Neural progenitor cell (in vitro differentiated cells): ENCODE data around the gene AGMO. TPM values are rescaled to one million over a fixed set of nuclear protein-coding genes. Genes with fewer than 3 reads are reported as not detected.

ENCODE experiments used
- DNase-seq: peaks from one replicate; pipeline ENCODE4 v3.0.0-alpha.2; 2016; ENCODE audit warnings: low spot score
- H2AFZ ChIP-seq: fragments of 200-600 bp; sonication (generic); replicated peaks from 2 replicates; pipeline ENCODE4 v1.6.1; 2016; ENCODE audit warnings: antibody characterized with exemption
- H3F3A ChIP-seq: fragments of 200-600 bp; sonication (generic); 2 replicates; pipeline ENCODE4 v1.6.1; 2016; ENCODE audit warnings: antibody characterized with exemption, low read depth
- H3K27ac ChIP-seq: fragments of 200-600 bp; sonication (generic); 2 replicates; pipeline ENCODE4 v1.5.1; 2016; ENCODE audit warnings: mild to moderate bottlenecking
- H3K27me3 ChIP-seq: fragments of 200-600 bp; sonication (generic); 2 replicates; pipeline ENCODE4 v1.6.1; 2016; ENCODE audit warnings: mild to moderate bottlenecking, moderate library complexity
- H3K36me3 ChIP-seq: fragments of 200-600 bp; sonication (generic); 2 replicates; pipeline ENCODE4 v1.5.1; 2016
- H3K4me1 ChIP-seq: fragments of 200-600 bp; sonication (generic); 2 replicates; pipeline ENCODE4 v1.6.1; 2016; ENCODE audit warnings: mixed run types
- H3K4me2 ChIP-seq: fragments of 200-600 bp; sonication (generic); 2 replicates; pipeline ENCODE4 v1.6.1; 2016
- H3K4me3 ChIP-seq: fragments of 200-600 bp; sonication (generic); 2 replicates; pipeline ENCODE4 v1.5.1; 2016
- H3K79me2 ChIP-seq: fragments of 200-600 bp; sonication (generic); 2 replicates; pipeline ENCODE4 v1.6.1; 2016; ENCODE audit warnings: low read depth
- H3K9ac ChIP-seq: fragments of 200-600 bp; sonication (generic); 2 replicates; pipeline ENCODE4 v1.6.1; 2016
- H3K9me3 ChIP-seq: fragments of 200-600 bp; sonication (generic); 2 replicates; pipeline ENCODE4 v1.5.1; 2016; ENCODE audit warnings: low read depth
- H4K20me1 ChIP-seq: fragments of 200-600 bp; sonication (generic); 2 replicates; pipeline ENCODE4 v1.6.1; 2016; ENCODE audit warnings: low read depth
- H3K27ac Mint-ChIP-seq: 3 replicates; pipeline ENCODE4 v1.8.0; 2021; ENCODE audit warnings: mixed read lengths
- H3K27me3 Mint-ChIP-seq: 2 replicates; pipeline ENCODE4 v1.8.0; 2022; ENCODE audit warnings: low read depth, mild to moderate bottlenecking, inconsistent platforms, moderate library complexity, mixed read lengths; ENCODE audit not compliant: insufficient read depth
- H3K36me3 Mint-ChIP-seq: 3 replicates; pipeline ENCODE4 v1.8.0; 2021; ENCODE audit warnings: mixed read lengths
- H3K4me1 Mint-ChIP-seq: 3 replicates; pipeline ENCODE4 v1.8.0; 2021; ENCODE audit warnings: mixed read lengths
- H3K4me3 Mint-ChIP-seq: 3 replicates; pipeline ENCODE4 v1.8.0; 2021; ENCODE audit warnings: mild to moderate bottlenecking, moderate library complexity, mixed read lengths
- H3K9me3 Mint-ChIP-seq: 3 replicates; pipeline ENCODE4 v1.8.0; 2020; ENCODE audit warnings: mixed read lengths
- CTCF ChIP-seq: fragments of 200-600 bp; sonication (generic); IDR thresholded peaks from 2 replicates; pipeline ENCODE4 v1.5.1; 2017; ENCODE audit warnings: antibody characterized with exemption, mild to moderate bottlenecking
- EZH2 ChIP-seq: fragments of 200-600 bp; sonication (generic); IDR thresholded peaks from 2 replicates; pipeline ENCODE4 v1.6.1; 2017; ENCODE audit warnings: antibody characterized with exemption, mild to moderate bottlenecking, moderate library complexity
- EZH2phosphoT487 ChIP-seq: fragments of 200-600 bp; sonication (generic); IDR thresholded peaks from 2 replicates; pipeline ENCODE4 v1.6.1; 2017; ENCODE audit warnings: antibody characterized with exemption
- total RNA-seq: library from RNA; depleted of rRNA; stranded (reverse); fragments of >200 nt; gene quantifications from 2 replicates; pipeline ENCODE4 v1.2.3, GENCODE V29; 2015; ENCODE audit warnings: low replicate concordance

AGMO gene
- 0.30 and 0.59 TPM in 2 replicates for total RNA-seq

DNA sequence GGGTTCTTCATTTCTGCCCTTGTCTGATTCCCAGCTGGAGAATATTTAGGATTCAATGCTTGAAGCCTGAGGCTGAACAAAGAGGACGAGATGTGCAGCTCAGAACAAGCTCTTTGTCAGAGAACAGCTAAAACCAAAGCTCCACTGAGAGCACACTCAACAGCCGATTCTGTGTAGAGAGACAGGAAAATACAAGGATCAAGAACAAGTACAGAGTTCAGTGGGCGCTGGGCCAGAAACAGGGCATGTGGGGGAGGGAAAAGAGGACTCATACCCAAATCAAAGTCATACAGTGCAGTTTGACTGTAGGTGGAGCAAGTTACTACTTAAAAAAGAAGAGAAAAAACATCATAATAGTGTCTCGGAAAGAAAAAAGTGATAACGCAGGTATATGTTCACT is at the start of gene AGMO:
Gene AGMO (minus strand): TSS at position 181 of the 400 bp plus-strand sequence.
- H3K4me2 ChIP-seq = no peak within 1 kb of the TSS
- H3K27ac Mint-ChIP-seq = peak within 1 kb of the TSS; percentile 83
- no peaks in the 10 kb centered on the region for H3K4me1 ChIP-seq
- H3K9me3 Mint-ChIP-seq = no peaks in the 10 kb centered on the region
- H3K27me3 Mint-ChIP-seq = no peaks in the 10 kb centered on the region
- H3K4me3 Mint-ChIP-seq = no peak within 1 kb of the TSS
- no peak within 1 kb of the TSS for H3K4me3 ChIP-seq
- peaks cover 15% of the 10 kb centered on the region for H3K4me1 Mint-ChIP-seq
- peak; percentile 28 for DNase-seq
- H2AFZ ChIP-seq = no peak within 1 kb of the TSS
- no peaks in the 10 kb centered on the region for H3K27me3 ChIP-seq
- no peaks in the 10 kb centered on the region for H3K79me2 ChIP-seq
- H3K27ac ChIP-seq = peak within 1 kb of the TSS; percentile 22
- H3K36me3 Mint-ChIP-seq = no peaks in the 10 kb centered on the region
- no peaks in the 10 kb centered on the region for H3K9me3 ChIP-seq
- no peaks in the 10 kb centered on the region for H4K20me1 ChIP-seq
- no peaks in the 10 kb centered on the region for H3F3A ChIP-seq
- TF ChIP-seq EZH2phosphoT487 = no peak
- TF ChIP-seq CTCF = no peak
- no peak for TF ChIP-seq EZH2
- H3K36me3 ChIP-seq = no peaks in the 10 kb centered on the region
- H3K9ac ChIP-seq = no peak within 1 kb of the TSS

GRCh38 chr7:15610503-15610902 is 48.7 kb upstream of the AGMO start:
- Histone ChIP-seq H3K4me1 (no peaks in the 10 kb centered on the region), H3K36me3 (no peaks in the 10 kb centered on the region), H3F3A (no peaks in the 10 kb centered on the region), H3K27me3 (no peaks in the 10 kb centered on the region), H4K20me1 (no peaks in the 10 kb centered on the region), H3K79me2 (no peaks in the 10 kb centered on the region), H3K27ac (no peak overlapping the region), H3K9me3 (no peaks in the 10 kb centered on the region), H3K9ac (no peak overlapping the region), H3K4me3 (no peak overlapping the region), H2AFZ (no peak overlapping the region), H3K4me2 (no peak overlapping the region)
- peaks cover 16% of the 10 kb centered on the region for H3K4me1 Mint-ChIP-seq
- H3K36me3 Mint-ChIP-seq = no peaks in the 10 kb centered on the region
- no peaks in the 10 kb centered on the region for H3K9me3 Mint-ChIP-seq
- H3K27ac Mint-ChIP-seq = no peak overlapping the region
- no peak for TF ChIP-seq EZH2
- no peak for TF ChIP-seq EZH2phosphoT487
- no peak for TF ChIP-seq CTCF
- H3K4me3 Mint-ChIP-seq = no peak overlapping the region
- no peak for DNase-seq
- H3K27me3 Mint-ChIP-seq = no peaks in the 10 kb centered on the region

- no peaks in the 10 kb centered on the region for H3K27me3 Mint-ChIP-seq
- H3K4me1 ChIP-seq = no peaks in the 10 kb centered on the region
- H3F3A ChIP-seq = no peaks in the 10 kb centered on the region
- no peaks in the 10 kb centered on the region for H3K79me2 ChIP-seq
- no peaks in the 10 kb centered on the region for H3K36me3 Mint-ChIP-seq
- no peak overlapping the region for H3K27ac ChIP-seq
- H3K9ac ChIP-seq = no peak overlapping the region
- DNase-seq = no peak
- H2AFZ ChIP-seq = no peak overlapping the region
- H3K4me3 ChIP-seq = no peak overlapping the region
- no peaks in the 10 kb centered on the region for H3K27me3 ChIP-seq
- no peak for TF ChIP-seq CTCF
- no peak for TF ChIP-seq EZH2phosphoT487
- no peak for TF ChIP-seq EZH2
- H3K36me3 ChIP-seq = no peaks in the 10 kb centered on the region
- no peaks in the 10 kb centered on the region for H3K9me3 ChIP-seq
- H4K20me1 ChIP-seq = no peaks in the 10 kb centered on the region
- no peaks in the 10 kb centered on the region for H3K9me3 Mint-ChIP-seq
- no peak overlapping the region for H3K4me2 ChIP-seq
- no peak overlapping the region for H3K27ac Mint-ChIP-seq
- H3K4me3 Mint-ChIP-seq = no peak overlapping the region
- peaks cover 16% of the 10 kb centered on the region for H3K4me1 Mint-ChIP-seq
Observed at GRCh38 chr7:15609287-15609686, 47.5 kb upstream of the AGMO start.
